ENCODE results near the gene JAM2.

JAM2 gene

GRCh38 chr21:25733859-25734653, 95.0 kb downstream of the JAM2 start:
- no peaks in the 10 kb centered on the region for H3K27me3 ChIP-seq (ENCODE audit: control insufficient read depth, insufficient read depth, low read length)
- peak overlapping the region; percentile 100 for H3K27ac ChIP-seq
- TF ChIP-seq, protein P1, sequence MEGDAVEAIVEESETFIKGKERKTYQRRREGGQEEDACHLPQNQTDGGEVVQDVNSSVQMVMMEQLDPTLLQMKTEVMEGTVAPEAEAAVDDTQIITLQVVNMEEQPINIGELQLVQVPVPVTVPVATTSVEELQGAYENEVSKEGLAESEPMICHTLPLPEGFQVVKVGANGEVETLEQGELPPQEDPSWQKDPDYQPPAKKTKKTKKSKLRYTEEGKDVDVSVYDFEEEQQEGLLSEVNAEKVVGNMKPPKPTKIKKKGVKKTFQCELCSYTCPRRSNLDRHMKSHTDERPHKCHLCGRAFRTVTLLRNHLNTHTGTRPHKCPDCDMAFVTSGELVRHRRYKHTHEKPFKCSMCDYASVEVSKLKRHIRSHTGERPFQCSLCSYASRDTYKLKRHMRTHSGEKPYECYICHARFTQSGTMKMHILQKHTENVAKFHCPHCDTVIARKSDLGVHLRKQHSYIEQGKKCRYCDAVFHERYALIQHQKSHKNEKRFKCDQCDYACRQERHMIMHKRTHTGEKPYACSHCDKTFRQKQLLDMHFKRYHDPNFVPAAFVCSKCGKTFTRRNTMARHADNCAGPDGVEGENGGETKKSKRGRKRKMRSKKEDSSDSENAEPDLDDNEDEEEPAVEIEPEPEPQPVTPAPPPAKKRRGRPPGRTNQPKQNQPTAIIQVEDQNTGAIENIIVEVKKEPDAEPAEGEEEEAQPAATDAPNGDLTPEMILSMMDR (IDR thresholded peaks at IDR 0.05): no peak
- no peaks in the 10 kb centered on the region for H3K9me3 ChIP-seq (ENCODE audit: control insufficient read depth, low read length)
- H3K4me2 ChIP-seq (ENCODE audit: low read length): peak overlapping the region; percentile 50
- H3K4me1 ChIP-seq: no peaks in the 10 kb centered on the region
- H2AFZ ChIP-seq: peak overlapping the region; percentile 97
- no peaks in the 10 kb centered on the region for H3K36me3 ChIP-seq (ENCODE audit: control insufficient read depth, insufficient read depth, low read length)
- no peak overlapping the region for H3K9ac ChIP-seq
- peak overlapping the region; percentile 76 for H3K4me3 ChIP-seq (ENCODE audit: low read depth, low read length)
- H3K79me2 ChIP-seq: peaks cover 18% of the 10 kb centered on the region

GRCh38 chr21:25734654-25734903, 95.5 kb downstream of the JAM2 start:
- H3K36me3 ChIP-seq (ENCODE audit: control insufficient read depth, insufficient read depth, low read length): no peaks in the 10 kb centered on the region
- TF ChIP-seq, protein P1 (IDR thresholded peaks at IDR 0.05): no peak
- no peaks in the 10 kb centered on the region for H3K4me1 ChIP-seq
- H3K9ac ChIP-seq: no peak overlapping the region
- no peaks in the 10 kb centered on the region for H3K27me3 ChIP-seq (ENCODE audit: control insufficient read depth, insufficient read depth, low read length)
- H3K79me2 ChIP-seq: peaks cover 19% of the 10 kb centered on the region
- peak overlapping the region; percentile 100 for H3K27ac ChIP-seq
- peak overlapping the region; percentile 76 for H3K4me3 ChIP-seq (ENCODE audit: low read depth, low read length)
- peak overlapping the region; percentile 97 for H2AFZ ChIP-seq
- peak overlapping the region; percentile 50 for H3K4me2 ChIP-seq (ENCODE audit: low read length)
- no peaks in the 10 kb centered on the region for H3K9me3 ChIP-seq (ENCODE audit: control insufficient read depth, low read length)

- Histone ChIP-seq H3K27ac (peak within 1 kb of the TSS; percentile 100), H3K9me3 (ENCODE audit: control insufficient read depth, low read length) (no peaks in the 10 kb centered on the region), H3K36me3 (ENCODE audit: control insufficient read depth, insufficient read depth, low read length) (no peaks in the 10 kb centered on the region), H3K4me2 (ENCODE audit: low read length) (peak within 1 kb of the TSS; percentile 68), H3K27me3 (ENCODE audit: control insufficient read depth, insufficient read depth, low read length) (no peaks in the 10 kb centered on the region), H3K9ac (peak within 1 kb of the TSS; percentile 89), H3K4me3 (ENCODE audit: low read depth, low read length) (peak within 1 kb of the TSS; percentile 76), H3K79me2 (peaks cover 18% of the 10 kb centered on the region), H2AFZ (peak within 1 kb of the TSS; percentile 97), H3K4me1 (no peaks in the 10 kb centered on the region)
- TF ChIP-seq, protein P1 (IDR thresholded peaks at IDR 0.05): peak; percentile 6
These were observed 96.0 kb downstream of the JAM2 start, which contains the start of the genes ATP5PF and GABPA for GRCh38 chr21:25734904-25735645. TSS of gene ATP5PF (minus strand) at chr21:25734904. CDS start at chr21:25729794, 5,110 bp downstream. TSS of gene GABPA (plus strand) at chr21:25734972. CDS start at chr21:25741599, 6,627 bp downstream.

GRCh38 chr21:25735646-25736597, 96.9 kb downstream of the JAM2 start:
- TF ChIP-seq, protein P1 (IDR thresholded peaks at IDR 0.05): no peak
- no peaks in the 10 kb centered on the region for H3K36me3 ChIP-seq (ENCODE audit: control insufficient read depth, insufficient read depth, low read length)
- peak overlapping the region; percentile 68 for H3K4me2 ChIP-seq (ENCODE audit: low read length)
- H3K9me3 ChIP-seq (ENCODE audit: control insufficient read depth, low read length): no peaks in the 10 kb centered on the region
- H3K4me1 ChIP-seq: no peaks in the 10 kb centered on the region
- peak overlapping the region; percentile 89 for H3K9ac ChIP-seq
- peak overlapping the region; percentile 76 for H3K4me3 ChIP-seq (ENCODE audit: low read depth, low read length)
- H3K79me2 ChIP-seq: peaks cover 15% of the 10 kb centered on the region
- H2AFZ ChIP-seq: peak overlapping the region; percentile 97
- H3K27ac ChIP-seq: peak overlapping the region; percentile 100
- H3K27me3 ChIP-seq (ENCODE audit: control insufficient read depth, insufficient read depth, low read length): no peaks in the 10 kb centered on the region

Data from parathyroid adenoma (tissue), 2 donors.